Activated naive CD4-positive, alpha-beta T cell (primary cell): Measurements from ENCODE around the gene IFNA14.
"Not testable (repeated sequence)": the region's sequence is repeated elsewhere in the genome, so short reads cannot be mapped to it uniquely, and the experiment has no call there.

Experiments used
- DNase-seq, 4 experiments: peaks; one replicate each; lab custom pipeline; 2025; lab: John Stamatoyannopoulos, UW

The IFNA14 gene

DNA sequence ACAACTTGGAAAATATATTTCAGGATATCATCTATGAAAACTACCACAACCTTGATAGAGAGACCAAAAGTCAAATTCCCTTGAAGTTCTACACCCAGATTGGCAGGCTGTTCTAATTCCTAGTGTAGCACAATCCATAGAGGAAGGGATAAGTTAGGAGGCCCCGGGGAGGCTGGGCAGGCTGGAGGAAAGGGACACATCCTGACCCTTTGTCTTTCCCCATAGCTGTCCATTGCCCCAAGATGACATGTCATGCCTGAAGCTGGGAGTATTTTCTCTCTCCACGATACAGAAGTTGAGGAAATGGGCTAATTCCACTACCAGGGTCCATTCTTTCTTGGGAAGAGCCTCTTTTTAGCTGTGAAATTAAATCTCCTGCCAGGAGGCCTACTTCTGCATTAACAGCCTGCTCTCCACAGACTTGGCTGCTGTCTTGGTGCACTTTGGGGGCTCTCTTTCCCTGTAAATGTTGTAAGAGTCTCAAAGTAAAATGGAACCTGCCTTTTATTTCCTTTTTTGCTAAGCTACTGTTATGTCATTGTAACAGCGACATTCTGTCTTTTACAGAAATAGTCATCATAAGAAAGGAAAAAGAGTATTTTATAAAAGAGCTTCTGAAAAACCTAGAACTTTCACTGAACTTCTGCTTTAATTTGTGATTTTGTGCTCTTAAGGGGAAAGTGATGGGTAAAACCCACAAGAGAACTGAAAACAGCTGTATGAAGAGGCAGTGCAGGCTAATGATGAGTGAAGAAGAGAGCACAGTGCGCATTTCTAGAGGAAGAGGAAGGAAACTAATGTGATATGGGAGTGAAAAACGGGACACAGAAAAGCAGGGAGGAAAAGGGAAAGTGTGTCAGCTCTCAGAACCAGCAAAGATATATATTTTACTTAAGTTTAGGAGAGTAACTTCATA, 26.1 kb downstream of the IFNA14 start:
- not testable (repeated sequence) for DNase-seq

DNA sequence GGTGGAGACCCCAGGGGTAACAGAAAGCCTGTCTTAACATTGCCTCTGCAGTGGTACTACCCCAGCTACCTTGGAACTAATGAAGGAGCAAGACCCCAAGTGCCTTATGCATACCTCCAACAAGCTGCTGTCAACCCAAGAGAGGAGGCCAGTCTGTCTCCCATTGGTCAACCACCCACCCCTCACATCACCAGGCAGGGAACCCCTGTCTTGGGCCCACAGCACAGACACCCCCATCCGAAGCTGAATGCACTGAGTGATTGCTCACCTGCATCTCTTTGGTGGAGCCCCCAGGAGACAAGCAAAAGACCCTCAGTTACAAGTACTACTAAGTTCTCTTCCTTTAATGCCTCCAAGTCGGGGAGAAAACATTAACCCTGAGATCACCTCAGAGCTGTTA, 27.6 kb downstream of the IFNA14 start:
- DNase-seq = not testable (repeated sequence)

DNA sequence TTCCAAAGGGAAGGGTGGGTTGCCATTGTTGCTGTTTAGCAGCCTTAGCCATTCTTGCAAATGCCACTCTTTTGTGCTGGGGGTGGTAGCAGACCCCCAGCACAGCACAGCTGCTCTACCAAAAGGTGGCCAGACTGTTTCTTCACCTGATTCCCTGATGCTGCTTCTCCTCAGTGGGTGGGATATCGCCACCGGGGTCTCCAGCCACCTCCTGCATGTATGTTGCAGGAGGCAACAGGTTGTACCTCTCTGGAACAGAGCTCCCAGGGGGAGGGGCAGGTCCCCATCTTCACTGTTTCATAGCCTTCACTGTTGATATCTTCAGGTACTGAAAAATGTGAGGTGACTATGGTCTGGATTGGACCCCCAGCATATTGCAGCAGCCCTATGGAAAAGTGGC, 29.0 kb downstream of the IFNA14 start:
- DNase-seq = not testable (repeated sequence)

DNA sequence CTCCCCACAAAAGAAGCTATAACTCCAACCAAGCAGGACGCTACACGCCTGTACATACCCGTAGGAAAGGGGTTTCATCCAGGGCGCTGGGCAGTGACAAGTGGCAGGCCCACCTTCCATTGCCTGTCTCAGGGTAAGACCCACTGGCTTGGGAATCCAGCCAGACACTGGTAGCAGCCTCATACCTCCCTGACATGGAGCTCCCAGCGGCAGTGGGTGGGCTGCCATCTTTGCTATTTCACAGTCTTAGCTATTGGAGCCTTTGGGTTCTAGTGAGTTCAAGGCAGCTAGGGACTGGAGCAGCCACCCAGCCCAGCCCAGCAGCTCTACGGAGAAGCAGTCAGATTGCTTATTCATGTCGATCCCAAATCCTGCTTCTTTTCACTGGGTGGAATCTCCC, 29.5 kb downstream of the IFNA14 start:
- no peak for DNase-seq

DNA sequence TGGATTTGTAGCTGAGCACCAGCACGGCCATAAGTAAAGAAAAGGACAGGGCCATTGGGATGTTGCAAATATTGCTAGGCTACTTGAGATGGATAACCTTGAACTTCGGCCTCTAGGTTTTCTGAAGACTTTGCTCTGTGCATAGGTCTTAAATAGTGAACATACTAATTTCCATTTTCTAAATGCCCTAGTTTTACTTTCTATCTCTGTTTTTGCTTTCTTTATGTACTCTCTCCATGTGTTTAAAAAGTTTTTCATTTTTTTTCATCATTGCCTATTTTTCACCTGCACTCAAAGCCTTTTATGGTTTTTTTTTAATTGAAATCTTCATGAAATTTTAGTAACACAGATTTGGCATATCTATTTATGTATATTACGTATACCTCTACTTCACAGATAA, 32.8 kb downstream of the IFNA14 start, which contains the start of gene IFNA10:
Gene IFNA10 (minus strand): TSS at position 101 of the 400 bp plus-strand sequence. CDS start 46 bp downstream, at position 55.
- DNase-seq = not testable (repeated sequence)

DNA sequence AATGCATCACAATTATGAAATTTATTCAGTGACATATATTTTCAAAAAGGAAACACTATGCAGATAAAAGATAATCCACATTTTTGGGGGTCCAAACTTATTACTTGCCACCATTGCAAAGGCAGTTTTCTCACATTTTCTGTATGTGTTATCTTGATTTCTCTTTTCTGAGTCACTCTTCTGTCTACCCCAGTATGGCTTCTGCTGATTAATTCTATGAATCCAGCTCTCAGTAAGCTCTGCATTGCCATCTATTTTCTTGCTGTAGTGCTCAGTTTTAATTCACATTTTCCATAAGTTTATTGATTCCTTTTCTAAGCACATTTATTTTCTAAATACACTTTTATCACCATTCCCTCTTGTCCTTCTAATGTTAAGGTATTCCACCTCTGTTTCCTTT, 34.6 kb downstream of the IFNA14 start:
- DNase-seq = no peak

DNA sequence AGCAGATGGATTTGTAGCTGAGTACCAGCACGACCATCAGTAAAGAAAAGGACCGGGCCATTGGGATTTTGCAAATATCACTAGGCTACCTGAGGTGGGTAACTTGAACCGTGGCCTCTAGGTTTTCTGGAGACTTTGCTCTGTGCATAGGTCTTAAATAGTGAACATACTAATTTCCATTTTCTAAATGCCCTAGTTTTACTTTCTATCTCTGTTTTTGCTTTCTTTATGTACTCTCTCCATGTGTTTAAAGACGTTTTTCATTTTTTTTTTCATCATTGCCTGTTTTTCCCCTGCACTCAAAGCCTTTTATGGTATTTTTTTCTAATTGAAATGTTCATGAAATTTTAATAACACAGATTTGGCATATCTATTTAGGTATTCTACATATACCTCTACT, 37.7 kb downstream of the IFNA14 start, which contains the start of gene IFNA7:
Gene IFNA7 (minus strand): TSS at position 101 of the 400 bp plus-strand sequence. CDS start 40 bp downstream, at position 61.
- DNase-seq = not testable (repeated sequence)

DNA sequence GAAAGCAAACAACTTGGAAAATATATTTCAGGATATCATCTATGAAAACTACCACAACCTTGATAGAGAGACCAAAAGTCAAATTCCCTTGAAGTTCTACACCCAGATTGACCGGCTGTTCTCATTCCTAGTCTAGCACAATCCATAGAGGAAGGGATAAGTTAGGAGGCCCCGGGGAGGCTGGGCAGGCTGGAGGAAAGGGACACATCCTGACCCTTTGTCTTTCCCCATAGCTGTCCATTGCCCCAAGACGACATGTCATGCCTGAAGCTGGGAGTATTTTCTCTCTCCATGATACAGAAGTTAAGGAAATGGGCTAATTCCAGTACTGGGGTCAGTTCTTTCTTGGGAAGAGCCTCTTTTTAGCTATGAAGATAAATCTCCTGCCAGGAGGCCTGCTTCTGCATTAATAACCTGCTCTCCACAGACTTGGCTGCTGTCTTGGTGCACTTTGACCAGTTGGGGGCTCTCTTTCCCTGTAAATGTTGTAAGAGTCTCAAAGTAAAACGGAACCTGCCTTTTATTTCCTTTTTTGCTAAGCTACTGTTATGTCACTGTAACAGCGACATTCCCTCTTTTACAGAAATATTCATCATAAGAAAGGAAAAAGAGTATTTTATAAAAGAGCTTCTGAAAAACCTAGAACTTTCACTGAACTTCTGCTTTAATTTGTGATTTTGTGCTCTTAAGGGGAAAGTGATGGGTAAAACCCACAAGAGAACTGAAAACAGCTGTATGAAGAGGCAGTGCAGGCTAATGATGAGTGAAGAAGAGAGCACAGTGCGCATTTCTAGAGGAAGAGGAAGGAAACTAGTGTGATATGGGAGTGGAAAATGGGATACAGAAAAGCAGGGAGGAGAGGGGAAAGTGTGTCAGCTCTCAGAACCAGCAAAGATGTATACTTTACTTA, 44.7 kb downstream of the IFNA14 start:
- not testable (repeated sequence) for DNase-seq
